OCI-LY7 (cell line): ENCODE measurements around the gene TSTD1. TPM values are rescaled to one million over a fixed set of nuclear protein-coding genes. Genes with fewer than 3 reads are reported as not detected.
A peak's percentile ranks its signal among the peaks of the same experiment; 100 is the strongest.

Source experiments
- Bru-seq: library from RNA; stranded (reverse); fragments of 400-500 nt; gene quantifications from one replicate; lab custom pipeline; 2021; lab: Mats Ljungman, UMichigan
- BruChase-seq, 2 experiments: library from RNA; stranded (reverse); fragments of 400-500 nt; gene quantifications; one replicate each; lab custom pipeline; 2021; lab: Mats Ljungman, UMichigan
- BruUV-seq: library from RNA; stranded (reverse); fragments of 400-500 nt; replicated peaks from 2 replicates; lab custom pipeline; 2021; lab: Mats Ljungman, UMichigan
- CTCF ChIA-PET: fragments of 300-600 bp; sonication (Branson Sonifier 250); formaldehyde crosslinking; loops from one replicate; lab custom pipeline; 2022; ENCODE audit warnings: antibody characterized with exemption; ENCODE audit not compliant: unreplicated experiment; lab: Charles Lee
- POLR2A ChIA-PET: fragments of 300-600 bp; sonication (Branson Sonifier 250); formaldehyde crosslinking; loops from one replicate; lab custom pipeline; 2022; ENCODE audit warnings: antibody characterized with exemption; lab: Charles Lee
- DNase-seq: peaks from one replicate; pipeline ENCODE4 v3.0.0-alpha.2; 2015; ENCODE audit warnings: low spot score
- H2AFZ ChIP-seq: fragments of 200-600 bp; sonication (generic), shearing (Covaris generic); 2 replicates; pipeline ENCODE4 v1.6.1; 2014; ENCODE audit warnings: mild to moderate bottlenecking, antibody characterized with exemption, low read length, moderate library complexity
- H3K27ac ChIP-seq: fragments of 200-600 bp; sonication (generic); 2 replicates; pipeline ENCODE4 v1.5.1; 2014; ENCODE audit warnings: mixed run types, low read depth, mild to moderate bottlenecking, moderate library complexity, low read length, inconsistent platforms; ENCODE audit not compliant: poor library complexity, severe bottlenecking
- H3K36me3 ChIP-seq: fragments of 200-600 bp; sonication (generic); 2 replicates; pipeline ENCODE4 v1.6.1; 2014; ENCODE audit warnings: mild to moderate bottlenecking, antibody characterized with exemption, low read length, moderate library complexity, mixed read lengths; ENCODE audit not compliant: insufficient read depth
- H3K4me1 ChIP-seq: fragments of 200-600 bp; sonication (generic); 2 replicates; pipeline ENCODE4 v1.5.1; 2014; ENCODE audit warnings: mild to moderate bottlenecking, low read length; ENCODE audit not compliant: insufficient read depth, poor library complexity, severe bottlenecking
- H3K4me2 ChIP-seq: fragments of 200-600 bp; sonication (generic); 2 replicates; pipeline ENCODE4 v1.6.1; 2014; ENCODE audit warnings: mild to moderate bottlenecking, low read length
- H3K4me3 ChIP-seq: fragments of 200-600 bp; sonication (generic); 2 replicates; pipeline ENCODE4 v1.5.1; 2014; ENCODE audit warnings: mild to moderate bottlenecking, low read depth, low read length; ENCODE audit not compliant: poor library complexity, severe bottlenecking
- H3K79me2 ChIP-seq: fragments of 200-600 bp; sonication (generic); 2 replicates; pipeline ENCODE4 v1.6.1; 2016; ENCODE audit warnings: low read depth, mild to moderate bottlenecking, low read length, moderate library complexity, mixed read lengths; ENCODE audit not compliant: insufficient read depth
- H3K9me2 ChIP-seq: fragments of 200-600 bp; sonication (generic); 2 replicates; pipeline ENCODE4 v1.6.1; 2016; ENCODE audit warnings: mild to moderate bottlenecking, low read length, mixed read lengths; ENCODE audit not compliant: insufficient read depth
- H3K9me3 ChIP-seq: fragments of 200-600 bp; sonication (generic); 2 replicates; pipeline ENCODE4 v1.6.1; 2014; ENCODE audit warnings: mild to moderate bottlenecking, mixed run types, low read length, mixed read lengths
- H4K20me1 ChIP-seq: fragments of 200-600 bp; sonication (generic); 2 replicates; pipeline ENCODE4 v1.6.1; 2014; ENCODE audit warnings: mild to moderate bottlenecking, antibody characterized with exemption, low read length, moderate library complexity, mixed read lengths; ENCODE audit not compliant: insufficient read depth
- CTCF ChIP-seq: fragments of 200-600 bp; sonication (generic); conservative IDR thresholded peaks from 2 replicates; pipeline ENCODE4 v1.5.1; 2014; ENCODE audit warnings: mild to moderate bottlenecking, antibody characterized with exemption, low read length, moderate library complexity, mixed read lengths
- EZH2phosphoT487 ChIP-seq: fragments of 200-600 bp; sonication (generic); IDR thresholded peaks from 2 replicates; pipeline ENCODE4 v1.6.1; 2018; ENCODE audit warnings: low read depth, borderline replicate concordance, mild to moderate bottlenecking, mixed run types, antibody characterized with exemption, low read length, moderate library complexity, mixed read lengths
- intact Hi-C: fragments of 100-400 bp; cut with micrococcal nuclease; formaldehyde crosslinking; loops from one replicate; pipeline ENCODE4 v1.10.0; 2022; ENCODE audit not compliant: unreplicated experiment
- long read RNA-seq: library from polyadenylated mRNA; stranded (forward); transcript quantifications from one replicate; pipeline ENCODE4 v2.0.0, GENCODE V29; 2022
- total RNA-seq, 2 experiments: library from RNA; depleted of rRNA in 1 of 2; stranded (reverse); fragments of >200 nt in 1 of 2; shearing (Covaris generic) in 1 of 2; gene quantifications; 2 replicates each; pipeline ENCODE4 v1.2.3, GENCODE V29; 2014 to 2022

Gene TSTD1
- total RNA-seq (2014; rRNA removed; shearing (Covaris generic)): 164 and 206 TPM in 2 replicates
- total RNA-seq (2022): 73.4 and 89.2 TPM in 2 replicates
- percentile 93 among the genes with signal in this experiment for Bru-seq, nascent RNA
- BruChase-seq, experiment 1, labeled RNA remaining after a 6-hour chase: percentile 95 among the genes with signal in this experiment
- BruChase-seq, experiment 2, labeled RNA remaining after a 2-hour chase: percentile 91 among the genes with signal in this experiment
- long read RNA-seq, transcript TSTD1-204 (4 exons, 593 nt): major isoform, 52 of 129 reads
- long read RNA-seq, transcript TSTD1-203 (3 exons, 457 nt): minor isoform, 42 of 129 reads
- long read RNA-seq, transcript TSTD1-201 (3 exons, 626 nt): minor isoform, 6 of 129 reads
- long read RNA-seq, partial matches to known transcripts: 3 of 129 reads
- long read RNA-seq, other reads (novel, unspliced or antisense): 15 of 129 reads

GRCh38 chr1:161038523-161039153, at the start of gene TSTD1:
TSTD1 (minus strand) TSS chr1:161038964; CDS start chr1:161038889, 75 bp downstream.
- H3K4me2 ChIP-seq: peak within 1 kb of the TSS; percentile 92
- TF ChIP-seq CTCF (peak; percentile 35; the same call in 1 of the 2 replicates), EZH2phosphoT487 (no peak)
- intact Hi-C loops: loop anchor here (2.0 kb wide), 1 partner anchor 42 kb away; no protein-coding TSS in a partner anchor

GRCh38 chr1:161086457-161086856, 47.7 kb upstream of the TSTD1 start:
- BruUV-seq: no TSS peak
- intact Hi-C loops: no loop called here

More at GRCh38 chr1:161038523-161039153, at the start of gene TSTD1:
- POLR2A ChIA-PET: interaction anchor here (0.5 to 1.9 kb wide), 7 partner anchors 8 to 365 kb away, joined by 3 to 7 read pairs (median 5); partner anchors contain the start of genes ARHGAP30 and KLHDC9
- Histone ChIP-seq H3K4me1 (peaks cover 66% of the 10 kb centered on the region), H2AFZ (peak within 1 kb of the TSS; percentile 14), H3K36me3 (peaks cover 64% of the 10 kb centered on the region), H3K9me3 (no peaks in the 10 kb centered on the region; the same call in 1 of the 2 replicates), H3K9me2 (no peaks in the 10 kb centered on the region), H4K20me1 (no peaks in the 10 kb centered on the region), H3K27ac (peak within 1 kb of the TSS; percentile 57), H3K79me2 (peaks cover 17% of the 10 kb centered on the region; the same call in 1 of the 2 replicates), H3K4me3 (peak within 1 kb of the TSS; percentile 81)
- peak; percentile 87 for DNase-seq
- BruUV-seq: no TSS peak
- CTCF ChIA-PET: interaction anchor here (1.2 kb wide), 1 partner anchor 17 kb away, joined by 3 read pairs; the partner anchor contains the start of gene F11R

GRCh38 chr1:161085165-161085564, 46.4 kb upstream of the TSTD1 start:
- ChIA-PET POLR2A (interaction anchor here (1.2 kb wide), 1 partner anchor 14 kb away, joined by 3 read pairs; no protein-coding TSS in a partner anchor), CTCF (no interaction called here)
- H3K36me3 ChIP-seq: no peaks in the 10 kb centered on the region
- no peak overlapping the region for H3K4me2 ChIP-seq
- intact Hi-C loops: no loop called here
- H4K20me1 ChIP-seq: no peaks in the 10 kb centered on the region
- no peaks in the 10 kb centered on the region for H3K9me2 ChIP-seq
- no peaks in the 10 kb centered on the region for H3K9me3 ChIP-seq
- DNase-seq: no peak
- no peak overlapping the region for H3K4me3 ChIP-seq
- no peak overlapping the region for H2AFZ ChIP-seq
- H3K4me1 ChIP-seq: no peaks in the 10 kb centered on the region
- no TSS peak for BruUV-seq
- no peak overlapping the region for H3K27ac ChIP-seq
- no peaks in the 10 kb centered on the region for H3K79me2 ChIP-seq
- TF ChIP-seq EZH2phosphoT487 (no peak), CTCF (no peak)

More at GRCh38 chr1:161086457-161086856, 47.7 kb upstream of the TSTD1 start:
- no peak for DNase-seq
- Histone ChIP-seq H3K9me3 (no peaks in the 10 kb centered on the region), H3K36me3 (no peaks in the 10 kb centered on the region), H3K79me2 (no peaks in the 10 kb centered on the region), H3K4me3 (no peak overlapping the region), H3K4me2 (no peak overlapping the region), H3K9me2 (no peaks in the 10 kb centered on the region), H4K20me1 (no peaks in the 10 kb centered on the region), H3K27ac (no peak overlapping the region), H3K4me1 (no peaks in the 10 kb centered on the region), H2AFZ (no peak overlapping the region)
- no peak for TF ChIP-seq EZH2phosphoT487
- ChIA-PET CTCF (no interaction called here), POLR2A (interaction anchor here (0.9 to 2.0 kb wide), 2 partner anchors 16 to 134 kb away, joined by 3 to 9 read pairs; partner anchors contain the start of gene ARHGAP30)
